ENCODE measurements around the gene DEDD.

DNA sequence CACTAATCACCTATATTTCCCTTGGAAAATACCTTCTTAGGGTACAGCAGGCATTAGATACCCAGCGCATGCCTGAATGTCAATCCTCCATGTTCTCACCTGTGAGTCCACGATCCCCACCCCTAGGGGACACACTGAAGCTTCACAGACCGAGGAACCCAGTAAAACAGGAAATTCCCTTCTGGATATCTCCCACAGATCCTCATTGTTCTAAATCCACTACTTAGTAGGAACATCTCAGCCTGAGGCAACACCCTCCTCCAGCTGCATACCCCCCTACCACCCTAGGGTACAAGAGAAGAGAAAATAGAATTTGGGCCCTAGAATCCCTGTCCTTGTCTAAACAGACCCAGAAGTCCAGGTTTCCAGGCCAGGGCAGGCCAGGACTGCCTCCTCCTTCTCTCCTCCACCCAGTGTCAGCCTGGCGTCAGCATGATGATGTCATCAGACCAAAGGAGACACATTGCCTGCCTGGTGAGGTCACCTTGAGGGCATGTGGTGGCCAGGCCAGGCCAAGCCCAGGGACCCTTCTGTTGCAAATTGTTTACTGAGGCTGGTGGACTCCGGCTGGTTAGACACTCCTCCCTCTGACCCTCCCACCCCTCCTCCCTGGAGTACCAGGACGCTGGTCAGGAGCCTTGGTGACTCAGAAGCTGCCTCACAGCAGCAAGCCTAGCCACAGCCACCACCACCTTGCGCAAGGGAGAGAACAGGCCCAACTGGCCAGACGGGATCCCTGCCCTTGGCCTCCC, 49.3 kb downstream of the DEDD start:
- TF ChIP-seq, protein P1, sequence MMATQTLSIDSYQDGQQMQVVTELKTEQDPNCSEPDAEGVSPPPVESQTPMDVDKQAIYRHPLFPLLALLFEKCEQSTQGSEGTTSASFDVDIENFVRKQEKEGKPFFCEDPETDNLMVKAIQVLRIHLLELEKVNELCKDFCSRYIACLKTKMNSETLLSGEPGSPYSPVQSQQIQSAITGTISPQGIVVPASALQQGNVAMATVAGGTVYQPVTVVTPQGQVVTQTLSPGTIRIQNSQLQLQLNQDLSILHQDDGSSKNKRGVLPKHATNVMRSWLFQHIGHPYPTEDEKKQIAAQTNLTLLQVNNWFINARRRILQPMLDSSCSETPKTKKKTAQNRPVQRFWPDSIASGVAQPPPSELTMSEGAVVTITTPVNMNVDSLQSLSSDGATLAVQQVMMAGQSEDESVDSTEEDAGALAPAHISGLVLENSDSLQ (IDR thresholded peaks at IDR 0.05): no peak
- no peak for TF ChIP-seq POLR2A (IDR thresholded peaks at IDR 0.05; ENCODE audit: low read depth, low read length)
- TF ChIP-seq, protein P2, sequence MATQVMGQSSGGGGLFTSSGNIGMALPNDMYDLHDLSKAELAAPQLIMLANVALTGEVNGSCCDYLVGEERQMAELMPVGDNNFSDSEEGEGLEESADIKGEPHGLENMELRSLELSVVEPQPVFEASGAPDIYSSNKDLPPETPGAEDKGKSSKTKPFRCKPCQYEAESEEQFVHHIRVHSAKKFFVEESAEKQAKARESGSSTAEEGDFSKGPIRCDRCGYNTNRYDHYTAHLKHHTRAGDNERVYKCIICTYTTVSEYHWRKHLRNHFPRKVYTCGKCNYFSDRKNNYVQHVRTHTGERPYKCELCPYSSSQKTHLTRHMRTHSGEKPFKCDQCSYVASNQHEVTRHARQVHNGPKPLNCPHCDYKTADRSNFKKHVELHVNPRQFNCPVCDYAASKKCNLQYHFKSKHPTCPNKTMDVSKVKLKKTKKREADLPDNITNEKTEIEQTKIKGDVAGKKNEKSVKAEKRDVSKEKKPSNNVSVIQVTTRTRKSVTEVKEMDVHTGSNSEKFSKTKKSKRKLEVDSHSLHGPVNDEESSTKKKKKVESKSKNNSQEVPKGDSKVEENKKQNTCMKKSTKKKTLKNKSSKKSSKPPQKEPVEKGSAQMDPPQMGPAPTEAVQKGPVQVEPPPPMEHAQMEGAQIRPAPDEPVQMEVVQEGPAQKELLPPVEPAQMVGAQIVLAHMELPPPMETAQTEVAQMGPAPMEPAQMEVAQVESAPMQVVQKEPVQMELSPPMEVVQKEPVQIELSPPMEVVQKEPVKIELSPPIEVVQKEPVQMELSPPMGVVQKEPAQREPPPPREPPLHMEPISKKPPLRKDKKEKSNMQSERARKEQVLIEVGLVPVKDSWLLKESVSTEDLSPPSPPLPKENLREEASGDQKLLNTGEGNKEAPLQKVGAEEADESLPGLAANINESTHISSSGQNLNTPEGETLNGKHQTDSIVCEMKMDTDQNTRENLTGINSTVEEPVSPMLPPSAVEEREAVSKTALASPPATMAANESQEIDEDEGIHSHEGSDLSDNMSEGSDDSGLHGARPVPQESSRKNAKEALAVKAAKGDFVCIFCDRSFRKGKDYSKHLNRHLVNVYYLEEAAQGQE (IDR thresholded peaks at IDR 0.05; ENCODE audit: low read depth, low read length): no peak
- TF ChIP-seq ZNF24 (IDR thresholded peaks at IDR 0.05): no peak
- TF ChIP-seq, protein P3, sequence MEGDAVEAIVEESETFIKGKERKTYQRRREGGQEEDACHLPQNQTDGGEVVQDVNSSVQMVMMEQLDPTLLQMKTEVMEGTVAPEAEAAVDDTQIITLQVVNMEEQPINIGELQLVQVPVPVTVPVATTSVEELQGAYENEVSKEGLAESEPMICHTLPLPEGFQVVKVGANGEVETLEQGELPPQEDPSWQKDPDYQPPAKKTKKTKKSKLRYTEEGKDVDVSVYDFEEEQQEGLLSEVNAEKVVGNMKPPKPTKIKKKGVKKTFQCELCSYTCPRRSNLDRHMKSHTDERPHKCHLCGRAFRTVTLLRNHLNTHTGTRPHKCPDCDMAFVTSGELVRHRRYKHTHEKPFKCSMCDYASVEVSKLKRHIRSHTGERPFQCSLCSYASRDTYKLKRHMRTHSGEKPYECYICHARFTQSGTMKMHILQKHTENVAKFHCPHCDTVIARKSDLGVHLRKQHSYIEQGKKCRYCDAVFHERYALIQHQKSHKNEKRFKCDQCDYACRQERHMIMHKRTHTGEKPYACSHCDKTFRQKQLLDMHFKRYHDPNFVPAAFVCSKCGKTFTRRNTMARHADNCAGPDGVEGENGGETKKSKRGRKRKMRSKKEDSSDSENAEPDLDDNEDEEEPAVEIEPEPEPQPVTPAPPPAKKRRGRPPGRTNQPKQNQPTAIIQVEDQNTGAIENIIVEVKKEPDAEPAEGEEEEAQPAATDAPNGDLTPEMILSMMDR (IDR thresholded peaks at IDR 0.05 in 2 of 3, conservative IDR thresholded peaks at IDR 0.05 in 1 of 3; ENCODE audit: control insufficient read depth in 2 of 3, extremely low read depth in 1 of 3, insufficient read depth in 1 of 3, low read depth in 3 of 3, low read length in 3 of 3): no peak
- no peak for TF ChIP-seq RBBP5 (conservative IDR thresholded peaks at IDR 0.05)
- TF ChIP-seq FOXK2 (IDR thresholded peaks at IDR 0.05): no peak
- TF ChIP-seq, protein P4, sequence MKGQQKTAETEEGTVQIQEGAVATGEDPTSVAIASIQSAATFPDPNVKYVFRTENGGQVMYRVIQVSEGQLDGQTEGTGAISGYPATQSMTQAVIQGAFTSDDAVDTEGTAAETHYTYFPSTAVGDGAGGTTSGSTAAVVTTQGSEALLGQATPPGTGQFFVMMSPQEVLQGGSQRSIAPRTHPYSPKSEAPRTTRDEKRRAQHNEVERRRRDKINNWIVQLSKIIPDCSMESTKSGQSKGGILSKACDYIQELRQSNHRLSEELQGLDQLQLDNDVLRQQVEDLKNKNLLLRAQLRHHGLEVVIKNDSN (IDR thresholded peaks at IDR 0.05; ENCODE audit: borderline replicate concordance, extremely low read length, insufficient read depth, low read depth, low read length): no peak
- TF ChIP-seq RCOR1 (conservative IDR thresholded peaks at IDR 0.05; ENCODE audit: low read depth, low read length): no peak
- TF ChIP-seq BRCA1 (IDR thresholded peaks at IDR 0.05; ENCODE audit: low read depth, low read length): no peak
- TF ChIP-seq, protein P5, sequence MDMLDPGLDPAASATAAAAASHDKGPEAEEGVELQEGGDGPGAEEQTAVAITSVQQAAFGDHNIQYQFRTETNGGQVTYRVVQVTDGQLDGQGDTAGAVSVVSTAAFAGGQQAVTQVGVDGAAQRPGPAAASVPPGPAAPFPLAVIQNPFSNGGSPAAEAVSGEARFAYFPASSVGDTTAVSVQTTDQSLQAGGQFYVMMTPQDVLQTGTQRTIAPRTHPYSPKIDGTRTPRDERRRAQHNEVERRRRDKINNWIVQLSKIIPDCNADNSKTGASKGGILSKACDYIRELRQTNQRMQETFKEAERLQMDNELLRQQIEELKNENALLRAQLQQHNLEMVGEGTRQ (IDR thresholded peaks at IDR 0.05; ENCODE audit: borderline replicate concordance, low read depth, low read length): no peak
- TF ChIP-seq, protein P6, sequence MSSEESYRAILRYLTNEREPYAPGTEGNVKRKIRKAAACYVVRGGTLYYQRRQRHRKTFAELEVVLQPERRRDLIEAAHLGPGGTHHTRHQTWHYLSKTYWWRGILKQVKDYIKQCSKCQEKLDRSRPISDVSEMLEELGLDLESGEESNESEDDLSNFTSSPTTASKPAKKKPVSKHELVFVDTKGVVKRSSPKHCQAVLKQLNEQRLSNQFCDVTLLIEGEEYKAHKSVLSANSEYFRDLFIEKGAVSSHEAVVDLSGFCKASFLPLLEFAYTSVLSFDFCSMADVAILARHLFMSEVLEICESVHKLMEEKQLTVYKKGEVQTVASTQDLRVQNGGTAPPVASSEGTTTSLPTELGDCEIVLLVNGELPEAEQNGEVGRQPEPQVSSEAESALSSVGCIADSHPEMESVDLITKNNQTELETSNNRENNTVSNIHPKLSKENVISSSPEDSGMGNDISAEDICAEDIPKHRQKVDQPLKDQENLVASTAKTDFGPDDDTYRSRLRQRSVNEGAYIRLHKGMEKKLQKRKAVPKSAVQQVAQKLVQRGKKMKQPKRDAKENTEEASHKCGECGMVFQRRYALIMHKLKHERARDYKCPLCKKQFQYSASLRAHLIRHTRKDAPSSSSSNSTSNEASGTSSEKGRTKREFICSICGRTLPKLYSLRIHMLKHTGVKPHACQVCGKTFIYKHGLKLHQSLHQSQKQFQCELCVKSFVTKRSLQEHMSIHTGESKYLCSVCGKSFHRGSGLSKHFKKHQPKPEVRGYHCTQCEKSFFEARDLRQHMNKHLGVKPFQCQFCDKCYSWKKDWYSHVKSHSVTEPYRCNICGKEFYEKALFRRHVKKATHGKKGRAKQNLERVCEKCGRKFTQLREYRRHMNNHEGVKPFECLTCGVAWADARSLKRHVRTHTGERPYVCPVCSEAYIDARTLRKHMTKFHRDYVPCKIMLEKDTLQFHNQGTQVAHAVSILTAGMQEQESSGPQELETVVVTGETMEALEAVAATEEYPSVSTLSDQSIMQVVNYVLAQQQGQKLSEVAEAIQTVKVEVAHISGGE (CRISPR knock-in tag; IDR thresholded peaks at IDR 0.05): no peak
- TF ChIP-seq MXI1 (IDR thresholded peaks at IDR 0.05; ENCODE audit: low read depth, low read length): no peak
- TF ChIP-seq SMC3 (IDR thresholded peaks at IDR 0.05; ENCODE audit: borderline replicate concordance, low read length): no peak

Measured in GM12878 (cell line).